ENCODE measurements around the gene SKAP2.

DNA sequence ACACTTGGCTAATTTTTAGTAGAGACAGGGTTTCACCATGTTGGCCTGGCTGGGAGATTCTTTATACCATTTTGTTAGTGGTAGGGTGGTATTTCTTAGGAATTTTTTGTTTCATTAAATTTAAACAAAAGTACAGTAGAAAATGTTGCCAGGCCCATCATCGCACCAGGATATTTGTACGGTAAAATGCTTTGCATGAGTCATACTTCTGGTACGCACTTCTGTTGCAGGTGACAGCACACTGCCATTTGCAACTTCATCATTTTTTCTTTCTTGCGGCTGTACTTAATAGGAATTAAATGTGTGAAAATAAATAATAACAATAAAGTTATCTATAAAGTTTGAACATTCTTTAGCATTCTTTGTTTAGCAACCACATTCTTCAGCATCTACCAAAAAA, 195.6 kb downstream of the SKAP2 start:
- TF ChIP-seq POLR2A (IDR thresholded peaks at IDR 0.05), result no peak
- TF ChIP-seq, protein P1, sequence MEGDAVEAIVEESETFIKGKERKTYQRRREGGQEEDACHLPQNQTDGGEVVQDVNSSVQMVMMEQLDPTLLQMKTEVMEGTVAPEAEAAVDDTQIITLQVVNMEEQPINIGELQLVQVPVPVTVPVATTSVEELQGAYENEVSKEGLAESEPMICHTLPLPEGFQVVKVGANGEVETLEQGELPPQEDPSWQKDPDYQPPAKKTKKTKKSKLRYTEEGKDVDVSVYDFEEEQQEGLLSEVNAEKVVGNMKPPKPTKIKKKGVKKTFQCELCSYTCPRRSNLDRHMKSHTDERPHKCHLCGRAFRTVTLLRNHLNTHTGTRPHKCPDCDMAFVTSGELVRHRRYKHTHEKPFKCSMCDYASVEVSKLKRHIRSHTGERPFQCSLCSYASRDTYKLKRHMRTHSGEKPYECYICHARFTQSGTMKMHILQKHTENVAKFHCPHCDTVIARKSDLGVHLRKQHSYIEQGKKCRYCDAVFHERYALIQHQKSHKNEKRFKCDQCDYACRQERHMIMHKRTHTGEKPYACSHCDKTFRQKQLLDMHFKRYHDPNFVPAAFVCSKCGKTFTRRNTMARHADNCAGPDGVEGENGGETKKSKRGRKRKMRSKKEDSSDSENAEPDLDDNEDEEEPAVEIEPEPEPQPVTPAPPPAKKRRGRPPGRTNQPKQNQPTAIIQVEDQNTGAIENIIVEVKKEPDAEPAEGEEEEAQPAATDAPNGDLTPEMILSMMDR (IDR thresholded peaks at IDR 0.05), result no peak

All from lower leg skin (tissue), 3 donors.